Renal cortical epithelial cell (primary cell): ENCODE results near the gene ZNF213. TPM values are rescaled to one million over a fixed set of nuclear protein-coding genes. Genes with fewer than 3 reads are reported as not detected.
"Not testable (repeated sequence)": the region's sequence is repeated elsewhere in the genome, so short reads cannot be mapped to it uniquely, and the experiment has no call there.

Experiments used
- DNase-seq: peaks from one replicate; pipeline ENCODE4 v3.0.0-alpha.2; 2011; ENCODE audit warnings: low read depth
- total RNA-seq: library from RNA; depleted of rRNA; stranded (reverse); fragments of >200 nt; gene quantifications from 2 replicates; pipeline ENCODE4 v1.2.3, GENCODE V29; 2014

Gene ZNF213
- total RNA-seq, 1 donor from 2014 or later, result 19.3 TPM

- DNase-seq, result no peak
These were observed 35.8 kb downstream of the ZNF213 start for GRCh38 chr16:3170440-3171180.

GRCh38 chr16:3171181-3171854, 36.5 kb downstream of the ZNF213 start:
- DNase-seq, result no peak

GRCh38 chr16:3171855-3172593, 37.2 kb downstream of the ZNF213 start:
- no peak for DNase-seq

- no peak for DNase-seq
These were observed 39.2 kb downstream of the ZNF213 start for GRCh38 chr16:3173892-3174617.

- DNase-seq, result no peak
These were observed 39.9 kb downstream of the ZNF213 start for GRCh38 chr16:3174618-3175148.

- no peak for DNase-seq
These were observed 40.6 kb downstream of the ZNF213 start for GRCh38 chr16:3175157-3176093.

- DNase-seq, result no peak
These were observed 44.8 kb downstream of the ZNF213 start for GRCh38 chr16:3179651-3180050.

- no peak for DNase-seq
These were observed 45.6 kb downstream of the ZNF213 start for GRCh38 chr16:3180445-3180878.

GRCh38 chr16:3182293-3182607, 47.4 kb downstream of the ZNF213 start:
- DNase-seq, result not testable (repeated sequence)

GRCh38 chr16:3182608-3183444, 48.0 kb downstream of the ZNF213 start:
- DNase-seq, result no peak

- no peak for DNase-seq
These were observed 48.8 kb downstream of the ZNF213 start for GRCh38 chr16:3183445-3184139.

GRCh38 chr16:3186946-3187690, 52.3 kb downstream of the ZNF213 start:
- DNase-seq, result no peak

GRCh38 chr16:3187798-3188674, 53.2 kb downstream of the ZNF213 start, which contains the start of gene OR1F1:
Gene OR1F1, plus strand, starts transcription at chr16:3188204.
- no peak for DNase-seq

GRCh38 chr16:3188675-3188924, 53.8 kb downstream of the ZNF213 start:
- no peak for DNase-seq

GRCh38 chr16:3188925-3189825, 54.3 kb downstream of the ZNF213 start:
- no peak for DNase-seq

GRCh38 chr16:3189869-3190268, 55.0 kb downstream of the ZNF213 start:
- DNase-seq, result no peak

GRCh38 chr16:3190949-3191353, 56.1 kb downstream of the ZNF213 start:
- no peak for DNase-seq
